NCI-H69 (cell line): ENCODE data around the gene CTTNBP2.
"Not testable (repeated sequence)": the region's sequence is repeated elsewhere in the genome, so short reads cannot be mapped to it uniquely, and the experiment has no call there.

Source experiments
- DNase-seq: peaks from one replicate; lab custom pipeline; 2025; lab: John Stamatoyannopoulos, UW

The CTTNBP2 gene

DNA sequence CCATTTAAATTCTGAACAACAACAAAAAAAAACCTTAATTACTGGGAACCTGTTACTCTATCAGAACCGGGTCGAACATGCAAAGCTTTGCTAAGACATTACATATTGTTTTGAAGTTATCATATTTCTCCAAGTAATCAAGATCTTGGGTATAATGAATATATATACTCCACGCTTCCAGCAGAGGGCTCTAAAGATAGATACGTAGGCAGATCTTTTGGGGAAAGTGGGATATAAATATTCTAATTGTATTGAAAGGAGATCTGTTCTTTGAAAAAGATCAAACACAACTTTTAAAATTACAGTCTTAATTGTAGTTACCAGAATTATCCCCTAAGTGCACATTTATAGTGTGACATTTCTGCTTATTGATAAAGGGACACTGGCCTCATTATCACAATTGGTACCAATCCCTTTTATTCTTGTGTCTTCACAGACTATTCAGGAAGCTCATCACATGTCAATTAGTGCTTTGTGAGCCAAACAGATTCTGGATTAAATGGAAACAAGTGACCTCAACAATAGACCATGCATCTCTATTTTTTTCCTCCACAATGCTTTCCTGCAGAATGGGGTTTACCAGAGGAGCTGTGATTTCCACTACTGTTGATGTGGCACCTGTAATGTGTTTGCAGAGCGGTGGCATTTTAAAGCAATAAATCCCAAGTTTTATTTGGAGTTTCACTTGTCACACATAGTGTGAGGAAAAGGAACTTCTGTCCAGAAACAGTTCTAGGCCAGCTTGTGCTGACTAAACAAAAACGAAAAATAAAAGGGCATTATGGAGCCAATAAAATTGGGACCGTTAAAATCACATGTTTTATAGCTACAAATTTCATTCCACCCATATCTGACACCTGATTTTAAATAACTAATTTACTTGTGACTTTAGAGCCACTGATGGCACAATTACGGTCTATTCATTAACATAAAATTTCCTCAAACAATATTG lies 122.4 kb downstream of the CTTNBP2 start:
- peak; percentile 56 for DNase-seq

DNA sequence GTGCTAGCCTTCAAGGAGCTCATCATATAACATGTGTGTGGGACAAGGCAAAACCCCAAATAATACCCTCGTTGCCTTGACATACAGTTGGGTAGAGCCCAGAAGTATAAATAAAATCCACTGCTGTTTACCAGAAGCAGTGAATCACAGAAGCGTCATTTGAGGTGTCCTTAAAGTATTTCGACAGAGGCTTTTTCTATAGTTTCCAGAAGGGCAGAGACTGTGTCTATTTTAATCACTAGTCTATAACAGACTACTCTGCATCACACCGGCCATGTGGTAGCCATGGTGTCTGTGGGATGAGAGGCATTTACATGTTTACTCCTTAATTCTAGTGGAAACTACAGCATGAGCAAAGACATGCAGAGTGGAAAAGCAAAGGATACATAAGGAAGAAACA lies 131.3 kb downstream of the CTTNBP2 start:
- DNase-seq: no peak

- DNase-seq: no peak
These were observed 134.2 kb downstream of the CTTNBP2 start for GRCh38 chr7:117739085-117739484.

DNA sequence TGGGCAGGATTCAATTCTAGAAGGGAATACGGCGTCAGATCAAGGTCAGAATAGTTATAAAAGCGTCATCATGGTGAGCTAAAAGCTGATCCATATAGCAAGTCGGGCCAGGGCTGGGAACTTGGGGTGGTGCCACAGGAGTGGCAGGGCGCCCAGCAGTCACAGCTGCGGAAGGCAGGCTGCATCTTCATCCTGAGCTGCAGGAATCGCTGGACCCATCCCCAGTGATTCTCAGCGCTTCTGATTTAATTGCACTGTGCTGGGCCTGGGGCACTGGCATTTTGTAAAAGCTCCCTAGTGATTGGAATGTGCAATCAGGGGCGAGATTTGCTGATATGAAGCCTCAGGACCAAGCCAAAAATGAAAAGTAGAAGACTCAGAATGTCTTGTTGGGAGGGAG lies 135.3 kb downstream of the CTTNBP2 start:
- DNase-seq: no peak

GRCh38 chr7:117731455-117731854 lies 141.8 kb downstream of the CTTNBP2 start:
- DNase-seq: no peak

- DNase-seq: no peak
These were observed 142.9 kb downstream of the CTTNBP2 start for GRCh38 chr7:117730390-117730789.

- DNase-seq: peak; percentile 46
These were observed 144.2 kb downstream of the CTTNBP2 start for GRCh38 chr7:117728890-117729624.

- DNase-seq: no peak
These were observed 148.3 kb downstream of the CTTNBP2 start for GRCh38 chr7:117724898-117725297.

DNA sequence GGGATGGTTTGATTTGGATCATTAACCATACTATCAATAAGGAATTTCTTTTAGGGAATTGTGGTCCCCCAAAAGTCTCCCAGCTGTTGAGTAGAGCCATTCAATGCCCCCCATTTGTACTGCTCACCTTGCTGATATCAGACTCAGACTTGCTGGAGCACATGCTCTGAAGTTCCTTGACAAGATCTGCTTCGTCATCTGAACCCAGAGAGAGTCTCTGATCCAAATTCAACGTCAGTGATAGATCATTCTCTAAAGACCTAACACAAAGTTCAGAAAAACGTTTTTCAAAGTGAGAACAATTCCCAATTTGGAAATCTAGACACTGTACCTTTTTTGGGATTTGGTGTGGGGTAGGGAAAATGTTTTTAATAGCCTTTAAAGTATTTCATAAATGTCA lies 153.9 kb downstream of the CTTNBP2 start:
- no peak for DNase-seq

DNA sequence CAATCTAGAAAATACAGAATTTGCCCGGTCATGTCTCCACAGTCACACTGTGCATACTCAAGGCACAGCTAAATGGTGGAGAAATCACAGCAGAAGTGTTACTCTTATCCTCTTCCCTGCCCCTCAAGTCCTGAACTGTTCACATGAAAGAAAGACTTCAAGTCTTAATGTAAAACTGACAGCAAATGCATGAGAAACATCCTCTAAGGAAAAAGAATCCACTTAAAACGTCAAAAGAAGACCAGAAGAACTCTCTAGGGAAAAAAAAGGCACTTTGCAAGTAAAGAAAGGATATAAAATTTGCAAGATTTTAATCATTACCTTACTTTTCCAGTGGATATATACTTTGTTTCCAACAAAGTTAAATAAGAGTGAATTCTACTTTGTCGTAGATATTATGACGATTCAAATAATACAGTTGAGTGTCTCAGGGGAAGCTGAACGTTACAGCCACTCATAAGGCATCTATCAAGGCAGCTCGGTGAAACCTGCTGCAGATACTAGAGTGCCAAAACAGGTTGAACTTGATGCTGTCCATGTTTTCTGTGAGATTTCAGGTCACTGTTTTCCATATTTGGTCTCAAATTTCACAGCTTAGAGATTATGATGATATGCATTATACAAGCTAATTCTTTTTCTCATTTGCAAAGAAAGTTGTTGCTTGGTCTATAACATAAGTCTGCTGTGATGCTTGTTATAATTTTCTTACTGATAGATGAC lies 155.0 kb downstream of the CTTNBP2 start:
- no peak for DNase-seq

- DNase-seq: no peak
These were observed 155.9 kb downstream of the CTTNBP2 start for GRCh38 chr7:117717357-117717756.

- no peak for DNase-seq
These were observed 156.4 kb downstream of the CTTNBP2 start for GRCh38 chr7:117716707-117717299.

GRCh38 chr7:117715784-117716445 lies 157.3 kb downstream of the CTTNBP2 start:
- peak; percentile 67 for DNase-seq

GRCh38 chr7:117711556-117711955 lies 161.7 kb downstream of the CTTNBP2 start:
- no peak for DNase-seq

DNA sequence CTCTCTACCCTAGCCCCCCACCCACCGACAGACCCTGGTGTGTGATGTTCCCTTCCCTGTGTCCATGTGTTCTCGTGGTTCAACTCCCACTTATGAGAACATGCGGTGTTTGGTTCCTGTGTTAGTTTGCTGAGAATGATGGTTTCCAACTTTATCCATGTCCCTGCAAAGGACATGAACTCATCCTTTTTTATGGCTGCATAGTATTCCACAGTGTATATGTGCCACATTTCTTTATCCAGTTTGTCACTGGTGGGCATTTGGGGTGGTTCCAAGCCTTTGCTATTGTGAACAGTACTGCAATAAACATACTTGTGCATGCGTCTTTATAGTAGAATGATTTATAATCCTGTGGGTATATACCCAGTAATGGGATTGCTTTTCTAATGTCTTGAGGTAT lies 165.1 kb downstream of the CTTNBP2 start:
- not testable (repeated sequence) for DNase-seq

DNA sequence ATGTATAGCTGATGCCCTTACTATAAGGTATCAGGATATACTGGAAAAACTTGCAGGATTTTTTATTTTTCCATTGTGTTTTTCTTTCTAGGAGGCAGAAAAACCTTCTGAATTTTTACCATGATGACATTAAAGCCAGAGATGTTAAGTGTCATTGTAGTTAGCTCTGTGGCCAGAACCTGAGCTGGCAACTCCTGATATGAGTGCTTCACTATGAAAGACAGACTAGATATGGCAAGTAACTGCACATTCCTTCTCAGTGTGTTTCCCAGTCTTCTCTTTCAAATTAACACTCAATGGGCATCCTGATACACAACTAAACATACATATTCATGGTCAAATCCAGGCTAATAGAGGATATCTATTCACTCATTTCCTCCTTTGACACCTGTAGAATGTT lies 166.2 kb downstream of the CTTNBP2 start:
- no peak for DNase-seq

DNA sequence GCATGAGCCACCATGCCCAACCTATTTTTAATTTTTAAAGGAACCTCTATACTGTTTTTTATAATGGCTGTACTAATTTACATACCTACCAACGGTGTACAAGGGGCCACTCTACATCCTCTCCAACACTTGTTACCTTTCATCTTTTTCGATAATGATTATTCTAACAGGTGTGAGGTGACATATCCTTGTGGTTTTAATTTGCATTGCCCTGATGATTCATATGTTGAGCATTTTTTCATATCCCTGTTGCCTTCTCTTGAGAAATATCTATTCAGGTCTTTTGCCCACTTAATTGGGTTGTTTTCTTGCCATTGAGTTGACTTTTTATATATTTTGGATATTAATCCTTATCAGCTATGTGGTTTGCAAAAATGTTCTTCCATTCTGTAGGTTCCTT lies 167.0 kb downstream of the CTTNBP2 start:
- DNase-seq: no peak

GRCh38 chr7:117705630-117706029 lies 167.6 kb downstream of the CTTNBP2 start:
- DNase-seq: no peak

- DNase-seq: no peak
These were observed 169.2 kb downstream of the CTTNBP2 start for GRCh38 chr7:117704063-117704462.

GRCh38 chr7:117698018-117698417 lies 175.2 kb downstream of the CTTNBP2 start:
- no peak for DNase-seq

DNA sequence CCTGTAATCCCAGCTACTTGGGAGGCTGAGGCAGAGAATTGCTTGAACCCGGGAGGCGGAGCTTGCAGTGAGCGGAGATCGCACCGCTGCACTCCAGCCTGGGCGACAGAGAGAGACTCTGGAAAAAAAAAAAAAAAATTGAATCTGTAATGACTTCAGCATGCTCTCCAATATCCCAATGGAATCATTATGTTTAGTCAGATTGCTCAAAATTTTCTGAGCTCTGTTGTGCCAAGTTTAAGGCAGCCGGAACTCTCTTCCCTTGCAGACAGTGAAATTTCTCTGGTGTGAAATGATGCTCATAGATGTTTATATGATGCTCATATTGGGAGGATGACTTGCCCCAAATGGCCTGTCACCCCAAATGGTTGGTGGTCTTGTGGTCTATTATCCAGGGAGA lies 180.9 kb downstream of the CTTNBP2 start:
- DNase-seq: no peak

DNA sequence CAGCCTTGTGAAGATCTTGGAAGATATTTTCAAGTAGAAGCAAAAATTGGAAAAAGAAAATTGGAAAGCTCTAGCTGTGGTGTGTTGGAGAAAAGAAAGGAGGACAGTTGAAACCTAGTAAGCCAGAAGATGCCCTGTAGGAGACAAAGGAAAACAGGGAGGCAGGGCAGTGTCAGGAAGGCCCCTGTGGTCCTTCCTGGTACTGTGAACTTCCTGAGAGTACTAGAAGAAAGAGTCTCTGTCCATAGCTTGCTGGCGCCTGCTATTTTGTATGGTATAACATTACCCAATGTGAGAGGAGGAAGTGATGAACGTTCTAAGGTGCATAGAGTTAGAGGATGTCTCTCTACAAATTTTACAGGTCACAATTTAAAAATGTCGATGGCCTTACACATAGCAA lies 183.1 kb downstream of the CTTNBP2 start:
- DNase-seq: no peak
